HepG2 (cell line): ENCODE data around the gene ZNF112. TPM values are rescaled to one million over a fixed set of nuclear protein-coding genes. Genes with fewer than 3 reads are reported as not detected.

Experiments used
- BRD4 ChIP-seq: sonication (generic); formaldehyde crosslinking; IDR thresholded peaks from 2 replicates; pipeline ENCODE4 v1.4.0; 2020; ENCODE audit warnings: missing genetic modification reagents
- GATAD1 ChIP-seq: IDR thresholded peaks from 2 replicates; pipeline ENCODE4 v1.6.1; 2016; ENCODE audit warnings: missing genetic modification reagents, missing compliant biosample characterization
- HOMEZ ChIP-seq: IDR thresholded peaks from 2 replicates; pipeline ENCODE4 v1.6.1; 2016; ENCODE audit warnings: low read depth
- MXD1 ChIP-seq: sonication (generic); formaldehyde crosslinking; IDR thresholded peaks from 2 replicates; pipeline ENCODE4 v1.4.0; 2020; ENCODE audit warnings: mild to moderate bottlenecking, missing genetic modification reagents
- SIX4 ChIP-seq: sonication (generic); formaldehyde crosslinking; IDR thresholded peaks from 2 replicates; pipeline ENCODE4 v1.4.0; 2020; ENCODE audit warnings: missing genetic modification reagents
- SOX6 ChIP-seq, 2 experiments: fragments of 450-650 bp in 1 of 2; sonication (generic) in 1 of 2; formaldehyde crosslinking in 1 of 2; IDR thresholded peaks; 2 replicates each; pipeline versions ENCODE4 v1.4.0 to v1.6.1; 2017 to 2020; ENCODE audit warnings: antibody characterized with exemption in 1 of 2, mild to moderate bottlenecking in 1 of 2, missing genetic modification reagents in 1 of 2
- SP4 ChIP-seq: sonication (generic); formaldehyde crosslinking; IDR thresholded peaks from 2 replicates; pipeline ENCODE4 v1.8.1; 2023; ENCODE audit warnings: mild to moderate bottlenecking, missing genetic modification reagents
- STAT6 ChIP-seq: sonication (generic); formaldehyde crosslinking; IDR thresholded peaks from 2 replicates; pipeline ENCODE4 v1.4.0; 2020; ENCODE audit warnings: missing genetic modification reagents, mild to moderate bottlenecking, borderline replicate concordance
- ZBTB1 ChIP-seq: sonication (generic); formaldehyde crosslinking; IDR thresholded peaks from 2 replicates; pipeline ENCODE4 v1.4.0; 2020; ENCODE audit warnings: missing genetic modification reagents, borderline replicate concordance
- ZBTB14 ChIP-seq: sonication (generic); formaldehyde crosslinking; IDR thresholded peaks from 2 replicates; pipeline ENCODE4 v1.4.0; 2020; ENCODE audit warnings: missing genetic modification reagents
- ZBTB20 ChIP-seq: sonication (generic); formaldehyde crosslinking; IDR thresholded peaks from 2 replicates; pipeline ENCODE4 v1.8.1; 2023; ENCODE audit warnings: missing genetic modification reagents, low read depth, mild to moderate bottlenecking, borderline replicate concordance
- ZNF337 ChIP-seq: sonication (generic); formaldehyde crosslinking; IDR thresholded peaks from 2 replicates; pipeline ENCODE4 v1.5.1; 2020; ENCODE audit warnings: missing genetic modification reagents, low read depth, mild to moderate bottlenecking, borderline replicate concordance
- ZNF713 ChIP-seq: sonication (generic); formaldehyde crosslinking; IDR thresholded peaks from 2 replicates; pipeline ENCODE4 v1.4.0; 2020; ENCODE audit warnings: mild to moderate bottlenecking, missing genetic modification reagents
- ZNF776 ChIP-seq: sonication (generic); formaldehyde crosslinking; IDR thresholded peaks from 2 replicates; pipeline ENCODE4 v1.4.0; 2020; ENCODE audit warnings: mild to moderate bottlenecking, missing genetic modification reagents
- polyA plus RNA-seq, 8 experiments: library from polyadenylated mRNA; depleted of rRNA in 3 of 8; stranded (reverse) in 7 of 8; unstranded in 1 of 8; fragments of >200 nt; fragmentation: Illumina TruSeq in 4 of 8; extraction: Trizol in 4 of 8; gene quantifications; 2 replicates each; pipeline versions ENCODE4 v1.2.1 to v1.2.3, GENCODE V29; 2011 to 2016; ENCODE audit warnings: low read depth in 4 of 8, missing spikeins in 1 of 8, mixed read lengths in 1 of 8; ENCODE audit not compliant: insufficient read depth in 1 of 8
- total RNA-seq, 5 experiments: library from RNA; depleted of rRNA; stranded (reverse); fragments of >200 nt; fragmentation: Illumina TruSeq; extraction: Trizol; gene quantifications; 2 replicates each; pipeline ENCODE4 v1.2.3, GENCODE V29; 2016; ENCODE audit warnings: low read depth in 1 of 5
- TF ChIP-seq, protein P1 (sequence below): sonication (generic); formaldehyde crosslinking; IDR thresholded peaks from 2 replicates; pipeline ENCODE4 v1.4.0; 2020; ENCODE audit warnings: missing genetic modification reagents, mild to moderate bottlenecking, borderline replicate concordance
- TF ChIP-seq, protein P2 (sequence below): sonication (generic); formaldehyde crosslinking; IDR thresholded peaks from 2 replicates; pipeline ENCODE4 v1.4.0; 2020; ENCODE audit warnings: missing genetic modification reagents

Gene ZNF112
- total and polyA plus RNA-seq, 2 of the 13 experiments (the other 11 are each of a cell fraction or from before 2014, with no cell fraction given) = 1.8 to 3.6 TPM

DNA sequence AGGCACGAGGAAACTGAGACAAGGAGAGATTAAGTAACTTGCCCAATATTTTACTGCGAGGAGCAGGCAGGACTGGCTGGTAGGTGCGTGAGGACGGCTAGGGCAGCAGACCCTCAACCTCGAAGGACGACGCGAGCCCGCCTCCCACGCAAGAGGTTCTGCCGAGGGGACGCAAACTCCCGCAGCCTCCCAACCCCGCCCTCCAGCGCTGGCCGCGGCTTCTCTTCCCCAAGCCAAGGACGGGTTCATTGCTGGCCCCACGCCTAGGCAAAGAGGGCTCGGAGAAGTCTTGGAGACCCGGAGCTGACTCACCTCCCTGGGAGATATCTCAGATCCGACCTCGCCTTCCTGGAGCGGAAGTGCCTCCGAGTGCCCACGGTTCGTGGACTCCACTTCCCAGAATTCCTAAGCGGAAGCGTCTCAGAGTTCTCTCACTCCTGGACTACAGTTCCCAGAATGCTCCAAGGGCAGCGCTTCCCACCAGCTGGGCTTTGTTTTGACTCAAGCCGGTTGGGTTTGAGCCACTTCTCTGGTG, 51.8 kb downstream of the ZNF112 start, which contains the start of gene ZNF235 (continued):
- TF ChIP-seq, protein P1, sequence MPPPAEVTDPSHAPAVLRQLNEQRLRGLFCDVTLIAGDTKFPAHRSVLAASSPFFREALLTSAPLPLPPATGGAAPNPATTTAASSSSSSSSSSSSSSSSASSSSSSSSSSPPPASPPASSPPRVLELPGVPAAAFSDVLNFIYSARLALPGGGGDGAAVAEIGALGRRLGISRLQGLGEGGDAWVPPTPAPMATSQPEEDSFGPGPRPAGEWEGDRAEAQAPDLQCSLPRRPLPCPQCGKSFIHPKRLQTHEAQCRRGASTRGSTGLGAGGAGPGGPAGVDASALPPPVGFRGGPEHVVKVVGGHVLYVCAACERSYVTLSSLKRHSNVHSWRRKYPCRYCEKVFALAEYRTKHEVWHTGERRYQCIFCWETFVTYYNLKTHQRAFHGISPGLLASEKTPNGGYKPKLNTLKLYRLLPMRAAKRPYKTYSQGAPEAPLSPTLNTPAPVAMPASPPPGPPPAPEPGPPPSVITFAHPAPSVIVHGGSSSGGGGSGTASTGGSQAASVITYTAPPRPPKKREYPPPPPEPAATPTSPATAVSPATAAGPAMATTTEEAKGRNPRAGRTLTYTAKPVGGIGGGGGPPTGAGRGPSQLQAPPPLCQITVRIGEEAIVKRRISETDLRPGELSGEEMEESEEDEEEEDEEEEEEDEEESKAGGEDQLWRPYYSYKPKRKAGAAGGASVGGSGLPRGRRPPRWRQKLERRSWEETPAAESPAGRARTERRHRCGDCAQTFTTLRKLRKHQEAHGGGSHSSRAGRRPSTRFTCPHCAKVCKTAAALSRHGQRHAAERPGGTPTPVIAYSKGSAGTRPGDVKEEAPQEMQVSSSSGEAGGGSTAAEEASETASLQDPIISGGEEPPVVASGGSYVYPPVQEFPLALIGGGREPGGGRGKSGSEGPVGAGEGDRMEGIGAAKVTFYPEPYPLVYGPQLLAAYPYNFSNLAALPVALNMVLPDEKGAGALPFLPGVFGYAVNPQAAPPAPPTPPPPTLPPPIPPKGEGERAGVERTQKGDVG = 0 out of 2 replicates have a peak, but pooled peaks have one; percentile 76
- TF ChIP-seq ZBTB20 (CRISPR knock-in tag) = peak; percentile 57; the same call in 1 of the 2 replicates
- no peak for TF ChIP-seq ZNF776 (CRISPR knock-in tag)
- TF ChIP-seq ZBTB1 (CRISPR knock-in tag) = no peak
- TF ChIP-seq SP4 (CRISPR knock-in tag) = peak; percentile 58; the same call in 1 of the 2 replicates
- peak; percentile 66; the same call in 1 of the 2 replicates for TF ChIP-seq ZNF337 (CRISPR knock-in tag)
- no peak for TF ChIP-seq SOX6 (IDR thresholded peaks at IDR 0.05)
- peak; percentile 52; the same call in 1 of the 2 replicates for TF ChIP-seq SOX6 (CRISPR knock-in tag; IDR thresholded peaks at IDR 0.05)
- peak; percentile 45; the same call in 1 of the 2 replicates for TF ChIP-seq SIX4
- 0 out of 2 replicates have a peak, but pooled peaks have one; percentile 42 for TF ChIP-seq BRD4 (CRISPR knock-in tag)
- TF ChIP-seq, protein P2, sequence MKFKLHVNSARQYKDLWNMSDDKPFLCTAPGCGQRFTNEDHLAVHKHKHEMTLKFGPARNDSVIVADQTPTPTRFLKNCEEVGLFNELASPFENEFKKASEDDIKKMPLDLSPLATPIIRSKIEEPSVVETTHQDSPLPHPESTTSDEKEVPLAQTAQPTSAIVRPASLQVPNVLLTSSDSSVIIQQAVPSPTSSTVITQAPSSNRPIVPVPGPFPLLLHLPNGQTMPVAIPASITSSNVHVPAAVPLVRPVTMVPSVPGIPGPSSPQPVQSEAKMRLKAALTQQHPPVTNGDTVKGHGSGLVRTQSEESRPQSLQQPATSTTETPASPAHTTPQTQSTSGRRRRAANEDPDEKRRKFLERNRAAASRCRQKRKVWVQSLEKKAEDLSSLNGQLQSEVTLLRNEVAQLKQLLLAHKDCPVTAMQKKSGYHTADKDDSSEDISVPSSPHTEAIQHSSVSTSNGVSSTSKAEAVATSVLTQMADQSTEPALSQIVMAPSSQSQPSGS (CRISPR knock-in tag) = peak; percentile 36; the same call in 1 of the 2 replicates
- TF ChIP-seq STAT6 (CRISPR knock-in tag) = 0 out of 2 replicates have a peak, but pooled peaks have one; percentile 42
- TF ChIP-seq GATAD1 (CRISPR knock-in tag) = peak; percentile 71
- no peak for TF ChIP-seq MXD1 (CRISPR knock-in tag)
- TF ChIP-seq ZNF713 = no peak
- no peak for TF ChIP-seq ZBTB14 (CRISPR knock-in tag)
- TF ChIP-seq HOMEZ (CRISPR knock-in tag) = 0 out of 2 replicates have a peak, but pooled peaks have one; percentile 37
